Measurements from ENCODE around the gene OR2A25.

Gene OR2A25

DNA sequence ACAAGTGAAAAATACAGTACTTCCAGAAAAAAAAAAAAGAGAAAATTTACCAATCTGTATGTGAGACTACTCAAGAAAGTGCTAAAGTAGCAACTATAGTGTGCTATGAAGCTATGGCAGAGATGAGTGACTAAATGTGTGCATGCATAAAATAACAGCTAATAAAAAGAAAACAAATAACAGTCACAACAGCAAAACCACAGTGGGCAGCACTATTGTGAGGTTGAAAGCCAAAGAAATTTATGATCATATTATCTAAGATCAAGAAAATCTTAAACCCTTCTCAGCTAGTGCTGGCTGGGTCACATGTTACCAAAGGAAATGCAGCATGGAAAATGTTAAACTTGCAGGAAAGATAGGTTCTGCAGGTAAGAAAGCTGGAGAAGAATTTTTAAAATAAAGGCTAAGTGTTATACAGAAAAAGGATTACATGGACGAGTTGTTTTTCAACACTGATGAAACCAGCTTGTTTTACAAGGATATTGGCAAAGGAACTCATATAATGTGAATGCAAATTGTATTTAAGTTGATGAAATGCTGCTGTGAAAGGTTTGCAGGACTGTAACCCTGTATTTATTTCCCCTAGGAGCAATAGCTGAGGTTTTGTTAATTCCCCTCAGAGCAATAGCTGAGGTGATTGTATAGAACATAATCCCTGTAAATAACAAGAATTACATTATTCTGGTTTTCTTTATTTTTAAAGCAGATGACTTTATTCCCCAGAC is 36.5 kb upstream of the OR2A25 start:
- no peaks in the 10 kb centered on the region for H3K9me3 ChIP-seq (ENCODE audit: severe bottlenecking)
- TF ChIP-seq, protein P1, sequence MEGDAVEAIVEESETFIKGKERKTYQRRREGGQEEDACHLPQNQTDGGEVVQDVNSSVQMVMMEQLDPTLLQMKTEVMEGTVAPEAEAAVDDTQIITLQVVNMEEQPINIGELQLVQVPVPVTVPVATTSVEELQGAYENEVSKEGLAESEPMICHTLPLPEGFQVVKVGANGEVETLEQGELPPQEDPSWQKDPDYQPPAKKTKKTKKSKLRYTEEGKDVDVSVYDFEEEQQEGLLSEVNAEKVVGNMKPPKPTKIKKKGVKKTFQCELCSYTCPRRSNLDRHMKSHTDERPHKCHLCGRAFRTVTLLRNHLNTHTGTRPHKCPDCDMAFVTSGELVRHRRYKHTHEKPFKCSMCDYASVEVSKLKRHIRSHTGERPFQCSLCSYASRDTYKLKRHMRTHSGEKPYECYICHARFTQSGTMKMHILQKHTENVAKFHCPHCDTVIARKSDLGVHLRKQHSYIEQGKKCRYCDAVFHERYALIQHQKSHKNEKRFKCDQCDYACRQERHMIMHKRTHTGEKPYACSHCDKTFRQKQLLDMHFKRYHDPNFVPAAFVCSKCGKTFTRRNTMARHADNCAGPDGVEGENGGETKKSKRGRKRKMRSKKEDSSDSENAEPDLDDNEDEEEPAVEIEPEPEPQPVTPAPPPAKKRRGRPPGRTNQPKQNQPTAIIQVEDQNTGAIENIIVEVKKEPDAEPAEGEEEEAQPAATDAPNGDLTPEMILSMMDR (IDR thresholded peaks at IDR 0.05; ENCODE audit: low read depth, low read length), result no peak
- H3K4me3 ChIP-seq (ENCODE audit: low read depth, low read length), result no peak overlapping the region
- no peaks in the 10 kb centered on the region for H3K27me3 ChIP-seq (ENCODE audit: insufficient read depth, low read depth, severe bottlenecking)
- no peak overlapping the region for H3K27ac ChIP-seq
- H3K36me3 ChIP-seq, result no peaks in the 10 kb centered on the region
- DNase-seq, result no peak

DNA sequence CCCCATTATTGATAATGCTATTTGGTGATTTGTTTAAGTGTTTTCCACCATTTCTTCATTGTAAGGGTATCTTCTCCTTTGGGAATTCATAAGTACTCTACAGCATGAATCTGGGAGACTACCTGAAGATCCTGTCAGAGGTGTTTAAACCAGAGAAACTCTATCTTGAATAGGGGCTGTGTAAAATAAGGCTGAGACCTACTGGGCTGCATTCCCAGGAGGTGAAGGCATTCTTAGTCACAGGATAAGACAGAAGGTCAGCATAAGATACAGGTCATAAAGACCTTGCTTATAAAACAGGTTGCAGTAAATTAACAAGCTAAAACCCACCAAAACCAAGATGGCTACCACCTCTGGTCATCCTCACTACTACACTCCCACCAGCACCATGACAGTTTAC is 34.2 kb upstream of the OR2A25 start:
- no peak overlapping the region for H3K27ac ChIP-seq
- H3K4me3 ChIP-seq (ENCODE audit: low read depth, low read length), result no peak overlapping the region
- TF ChIP-seq, protein P1 (IDR thresholded peaks at IDR 0.05; ENCODE audit: low read depth, low read length), result no peak
- H3K36me3 ChIP-seq, result no peaks in the 10 kb centered on the region
- no peaks in the 10 kb centered on the region for H3K27me3 ChIP-seq (ENCODE audit: insufficient read depth, low read depth, severe bottlenecking)
- DNase-seq, result no peak
- H3K9me3 ChIP-seq (ENCODE audit: severe bottlenecking), result no peaks in the 10 kb centered on the region

GRCh38 chr7:144036302-144036885 is 33.2 kb upstream of the OR2A25 start:
- Histone ChIP-seq H3K27ac (no peak overlapping the region), H3K4me3 (ENCODE audit: low read depth, low read length) (no peak overlapping the region), H3K27me3 (ENCODE audit: insufficient read depth, low read depth, severe bottlenecking) (no peaks in the 10 kb centered on the region), H3K9me3 (ENCODE audit: severe bottlenecking) (no peaks in the 10 kb centered on the region), H3K36me3 (no peaks in the 10 kb centered on the region)
- TF ChIP-seq, protein P1 (IDR thresholded peaks at IDR 0.05; ENCODE audit: low read depth, low read length), result no peak
- DNase-seq, result no peak

DNA sequence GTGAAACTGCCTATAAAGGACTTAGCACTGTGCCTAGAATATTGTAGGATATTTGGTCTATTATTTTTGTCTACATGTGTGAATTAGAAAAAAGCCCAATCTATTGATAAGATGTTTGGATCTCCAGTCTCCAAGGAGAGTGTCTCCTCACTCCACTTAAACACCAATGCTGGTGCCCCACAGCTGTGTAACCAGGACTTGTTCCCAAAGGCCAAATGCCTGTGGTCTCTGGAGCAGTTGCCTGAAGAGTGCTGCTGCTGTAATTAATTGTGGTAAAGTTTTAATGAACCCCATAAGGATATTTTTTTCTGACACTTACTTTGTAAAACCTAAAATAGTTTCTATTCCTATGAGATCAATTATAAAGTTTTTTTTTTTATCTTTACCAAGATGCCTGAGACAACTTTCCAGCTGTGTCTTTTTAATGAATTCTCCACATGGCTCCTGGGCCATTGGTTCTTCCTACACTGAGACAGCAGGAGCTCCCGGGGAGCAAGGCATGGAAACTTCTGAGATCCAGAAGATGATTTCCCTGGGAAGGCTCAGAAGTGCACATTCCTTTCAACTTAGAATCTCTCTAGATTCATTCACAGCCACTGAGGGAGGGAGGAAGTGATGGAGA is 32.1 kb upstream of the OR2A25 start:
- no peaks in the 10 kb centered on the region for H3K36me3 ChIP-seq
- H3K4me3 ChIP-seq (ENCODE audit: low read depth, low read length), result no peak overlapping the region
- H3K27ac ChIP-seq, result no peak overlapping the region
- TF ChIP-seq, protein P1 (IDR thresholded peaks at IDR 0.05; ENCODE audit: low read depth, low read length), result no peak
- DNase-seq, result no peak
- H3K9me3 ChIP-seq (ENCODE audit: severe bottlenecking), result no peaks in the 10 kb centered on the region
- H3K27me3 ChIP-seq (ENCODE audit: insufficient read depth, low read depth, severe bottlenecking), result no peaks in the 10 kb centered on the region

- no peak overlapping the region for H3K27ac ChIP-seq
- no peak for DNase-seq
Measured at GRCh38 chr7:144038887-144039286, 30.7 kb upstream of the OR2A25 start.

More at GRCh38 chr7:144038887-144039286, 30.7 kb upstream of the OR2A25 start:
- H3K4me3 ChIP-seq (ENCODE audit: low read depth, low read length), result no peak overlapping the region
- H3K27me3 ChIP-seq (ENCODE audit: insufficient read depth, low read depth, severe bottlenecking), result no peaks in the 10 kb centered on the region
- H3K36me3 ChIP-seq, result no peaks in the 10 kb centered on the region
- TF ChIP-seq, protein P1 (IDR thresholded peaks at IDR 0.05; ENCODE audit: low read depth, low read length), result no peak
- no peaks in the 10 kb centered on the region for H3K9me3 ChIP-seq (ENCODE audit: severe bottlenecking)

Data from WERI-Rb-1 (cell line).